Endothelial cell of umbilical vein (primary cell): ENCODE data around the gene SOX15. TPM values are rescaled to one million over a fixed set of nuclear protein-coding genes. Genes with fewer than 3 reads are reported as not detected.
A peak's percentile ranks its signal among the peaks of the same experiment; 100 is the strongest.

ENCODE experiments used
- BruUV-seq: library from RNA; stranded (reverse); fragments of 400-500 nt; replicated peaks from 2 replicates; lab custom pipeline; 2021; lab: Mats Ljungman, UMichigan
- CTCF ChIA-PET: fragments of 300-600, 350-600 bp; sonication (Branson Sonifier 250); formaldehyde crosslinking; loops from one replicate; lab custom pipeline; 2021; ENCODE audit warnings: antibody characterized with exemption, inconsistent platforms; lab: Charles Lee
- POLR2A ChIA-PET: fragments of 300-600, 350-600 bp; sonication (Branson Sonifier 250); formaldehyde crosslinking; loops from one replicate; lab custom pipeline; 2021; ENCODE audit warnings: antibody characterized with exemption, inconsistent platforms; lab: Charles Lee
- DNase-seq: peaks from one replicate; pipeline ENCODE4 v3.0.0-alpha.2; 2011; ENCODE audit warnings: low read depth, low spot score
- FAIRE-seq: peaks from 2 replicates; lab custom pipeline; 2011; peaks lifted over from hg19 to GRCh38; lab: Jason Lieb, UNC
- H2AFZ ChIP-seq: 2 replicates; pipeline ENCODE4 v1.6.0; 2012; ENCODE audit warnings: low read depth, low read length, control low read depth, inconsistent platforms
- H3K27ac ChIP-seq: 2 replicates; pipeline ENCODE4 v1.5.1; 2011; ENCODE audit warnings: low read depth, mild to moderate bottlenecking, control low read depth, low read length, moderate library complexity; ENCODE audit not compliant: insufficient read depth
- H3K27me3 ChIP-seq, 2 experiments: 2 replicates each; pipeline versions ENCODE4 v1.6.0 to v1.6.1; 2011; ENCODE audit warnings: low read length in 2 of 2, mixed read lengths in 1 of 2; ENCODE audit not compliant: control insufficient read depth in 2 of 2, insufficient read depth in 2 of 2
- H3K36me3 ChIP-seq, 2 experiments: 2 replicates in 1 of 2; 3 replicates in 1 of 2; pipeline ENCODE4 v1.5.1; 2011; ENCODE audit warnings: low read length in 2 of 2, mild to moderate bottlenecking in 1 of 2, moderate library complexity in 1 of 2; ENCODE audit not compliant: control insufficient read depth in 2 of 2, insufficient read depth in 2 of 2; ENCODE audit errors: extremely low read depth in 1 of 2
- H3K4me1 ChIP-seq: 3 replicates; pipeline ENCODE4 v1.5.1; 2011; ENCODE audit warnings: mild to moderate bottlenecking, low read length; ENCODE audit not compliant: control insufficient read depth, insufficient read depth; ENCODE audit errors: extremely low read depth
- H3K4me2 ChIP-seq: 2 replicates; pipeline ENCODE4 v1.6.1; 2011; ENCODE audit warnings: low read length, control low read depth, mixed read lengths; ENCODE audit not compliant: insufficient read depth
- H3K4me3 ChIP-seq, 3 experiments: fragments of 200-600 bp in 1 of 3; sonication (generic), shearing (Covaris generic) in 1 of 3; replicated peaks in 1 of 3; 2 replicates each; pipeline ENCODE4 v1.5.1; 2011 to 2016; ENCODE audit warnings: control low read depth in 3 of 3, low read length in 3 of 3, mild to moderate bottlenecking in 2 of 3, inconsistent platforms in 1 of 3, low read depth in 1 of 3, moderate library complexity in 1 of 3; ENCODE audit not compliant: insufficient read depth in 1 of 3
- H3K79me2 ChIP-seq: 2 replicates; pipeline ENCODE4 v1.6.0; 2012; ENCODE audit warnings: low read length, inconsistent platforms; ENCODE audit not compliant: control insufficient read depth, insufficient read depth
- H3K9ac ChIP-seq: replicated peaks from 2 replicates; pipeline ENCODE3; 2011; ENCODE audit warnings: low read length, control low read depth; ENCODE audit not compliant: insufficient read depth; ENCODE audit errors: extremely low read depth
- H3K9me1 ChIP-seq: replicated peaks from 3 replicates; pipeline ENCODE4 v1.6.0; 2011; ENCODE audit warnings: mild to moderate bottlenecking, low read length; ENCODE audit not compliant: control insufficient read depth, insufficient read depth; ENCODE audit errors: extremely low read depth
- H3K9me3 ChIP-seq: replicated peaks from 2 replicates; pipeline ENCODE4 v1.5.1; 2012; ENCODE audit warnings: low read length, inconsistent platforms; ENCODE audit not compliant: control insufficient read depth, insufficient read depth
- H4K20me1 ChIP-seq: replicated peaks from 2 replicates; pipeline ENCODE3; 2011; ENCODE audit warnings: mild to moderate bottlenecking, low read length; ENCODE audit not compliant: control insufficient read depth, insufficient read depth; ENCODE audit errors: extremely low read depth
- FOS ChIP-seq: IDR thresholded peaks from 2 replicates; pipeline ENCODE4 v1.6.1; 2011; ENCODE audit warnings: mild to moderate bottlenecking, low read length, moderate library complexity, borderline replicate concordance; ENCODE audit not compliant: insufficient read depth
- MYC ChIP-seq: IDR thresholded peaks from one replicate; pipeline ENCODE4 v1.6.1; 2011; ENCODE audit warnings: mild to moderate bottlenecking, low read depth, low read length
- POLR2A ChIP-seq: IDR thresholded peaks from 2 replicates; pipeline ENCODE4 v1.6.1; 2012; ENCODE audit warnings: low read depth, mild to moderate bottlenecking, control low read depth, low read length
- POLR2AphosphoS5 ChIP-seq: IDR thresholded peaks from 2 replicates; pipeline ENCODE4 v1.6.1; 2012; ENCODE audit warnings: low read depth, mild to moderate bottlenecking, control low read depth, low read length, moderate library complexity; ENCODE audit not compliant: insufficient read depth
- dilution Hi-C: fragments of 300-500 bp; cut with MboI; formaldehyde crosslinking; loops from one replicate; pipeline ENCODE4 v1.15.0; 2019; ENCODE audit warnings: low sequenced_read_pairs; ENCODE audit not compliant: extremely low pct_ligation_motif_present
- intact Hi-C: fragments of 100-400 bp; cut with micrococcal nuclease; formaldehyde crosslinking; loops from one replicate; pipeline ENCODE4 v1.10.0; 2022
- polyA plus RNA-seq, 4 experiments: library from polyadenylated mRNA; depleted of rRNA in 3 of 4; stranded (reverse) in 3 of 4; unstranded in 1 of 4; fragments of >200 nt; gene quantifications; 2 replicates each; pipeline versions ENCODE4 v1.2.1 to v1.2.3, GENCODE V29; 2011 to 2012; ENCODE audit warnings: missing spikeins in 1 of 4
- total RNA-seq: library from RNA; stranded (reverse); gene quantifications from 2 replicates; pipeline ENCODE4 v1.2.3, GENCODE V29; 2021
- TF ChIP-seq, protein P1 (sequence below): IDR thresholded peaks from 2 replicates; pipeline ENCODE4 v1.6.1; 2011; ENCODE audit not compliant: insufficient read depth, insufficient read length
- TF ChIP-seq, protein P2 (sequence below), 2 donors: IDR thresholded peaks; 1 replicate in 1 of 2; 2 replicates in 1 of 2; pipeline ENCODE4 v1.5.1; 2011; ENCODE audit warnings: low read length in 2 of 2, mild to moderate bottlenecking in 2 of 2, moderate library complexity in 2 of 2, control low read depth in 1 of 2, inconsistent platforms in 1 of 2, low read depth in 1 of 2; ENCODE audit not compliant: insufficient read depth in 1 of 2; ENCODE audit errors: extremely low read depth in 1 of 2

The SOX15 gene
- total and polyA plus RNA-seq, 2 donors (not counting 3 experiments of a cell fraction or from before 2014, with no cell fraction given), result 0.26 to 0.46 TPM

DNA sequence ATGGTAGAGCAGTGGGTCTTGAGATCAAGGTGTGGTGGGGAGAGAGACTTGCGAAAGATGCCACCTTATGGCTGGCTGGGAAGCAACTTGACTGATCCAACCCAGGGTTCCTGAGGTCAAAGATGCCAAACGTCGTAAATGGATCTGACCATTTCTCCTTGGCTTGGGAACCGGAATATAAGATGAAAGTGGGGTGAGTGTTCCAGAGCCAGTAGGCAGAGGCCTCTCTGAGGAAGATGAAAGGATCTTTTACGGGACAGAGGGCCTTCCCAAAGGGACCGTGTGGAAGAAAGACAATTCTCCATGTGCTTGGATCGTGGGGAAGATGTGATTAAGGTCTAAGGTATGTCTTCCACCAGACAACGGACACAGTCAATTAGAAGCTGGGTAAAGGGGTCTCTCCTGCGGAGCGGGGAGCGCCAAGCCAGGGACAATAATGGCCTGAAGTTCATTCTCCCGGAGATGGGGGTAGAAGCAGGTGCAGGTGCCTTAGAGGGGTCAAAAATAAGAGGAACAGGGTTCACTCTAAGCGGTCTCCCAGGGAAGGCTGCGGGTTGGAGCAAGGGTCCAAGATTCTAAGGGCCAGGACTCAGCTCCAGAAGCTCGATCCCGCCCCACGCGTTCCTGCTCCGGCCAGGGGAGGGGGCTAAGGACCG, 24.0 kb upstream of the SOX15 start:
- DNase-seq, result peak; percentile 21
- intact Hi-C loops, result loop anchor here (2.0 to 10.0 kb wide), 3 partner anchors 25 to 231 kb away; partner anchors contain the start of gene SENP3
- POLR2A ChIA-PET, result interaction anchor here (2.3 kb wide), 1 partner anchor 13 kb away, joined by 8 read pairs; the partner anchor contains the start of gene SAT2
- CTCF ChIA-PET, result interaction anchor here (1.2 to 2.0 kb wide), 3 partner anchors 14 to 74 kb away, joined by 4 to 11 read pairs (median 5); partner anchors contain the start of genes MPDU1, SAT2 and TP53
- Histone ChIP-seq H3K36me3 (no peaks in the 10 kb centered on the region), H3K27me3 (no peaks in the 10 kb centered on the region), H2AFZ (peak overlapping the region; percentile 9), H3K9me1 (no peaks in the 10 kb centered on the region), H4K20me1 (peaks cover 3% of the 10 kb centered on the region), H3K27ac (peak overlapping the region; percentile 56), H3K4me1 (peaks cover 24% of the 10 kb centered on the region), H3K4me3 (peak overlapping the region; percentile 55 to 97 (median 73)), H3K9ac (peak overlapping the region; percentile 90), H3K4me2 (peak overlapping the region; percentile 99), H3K9me3 (no peaks in the 10 kb centered on the region), H3K79me2 (peaks cover 49% of the 10 kb centered on the region)
- TSS peak; percentile 40 for BruUV-seq
- TF ChIP-seq, protein P1, sequence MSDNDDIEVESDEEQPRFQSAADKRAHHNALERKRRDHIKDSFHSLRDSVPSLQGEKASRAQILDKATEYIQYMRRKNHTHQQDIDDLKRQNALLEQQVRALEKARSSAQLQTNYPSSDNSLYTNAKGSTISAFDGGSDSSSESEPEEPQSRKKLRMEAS, result no peak
- TF ChIP-seq FOS (no peak), MYC (no peak), POLR2A (no peak), POLR2AphosphoS5 (no peak)
- TF ChIP-seq, protein P2, sequence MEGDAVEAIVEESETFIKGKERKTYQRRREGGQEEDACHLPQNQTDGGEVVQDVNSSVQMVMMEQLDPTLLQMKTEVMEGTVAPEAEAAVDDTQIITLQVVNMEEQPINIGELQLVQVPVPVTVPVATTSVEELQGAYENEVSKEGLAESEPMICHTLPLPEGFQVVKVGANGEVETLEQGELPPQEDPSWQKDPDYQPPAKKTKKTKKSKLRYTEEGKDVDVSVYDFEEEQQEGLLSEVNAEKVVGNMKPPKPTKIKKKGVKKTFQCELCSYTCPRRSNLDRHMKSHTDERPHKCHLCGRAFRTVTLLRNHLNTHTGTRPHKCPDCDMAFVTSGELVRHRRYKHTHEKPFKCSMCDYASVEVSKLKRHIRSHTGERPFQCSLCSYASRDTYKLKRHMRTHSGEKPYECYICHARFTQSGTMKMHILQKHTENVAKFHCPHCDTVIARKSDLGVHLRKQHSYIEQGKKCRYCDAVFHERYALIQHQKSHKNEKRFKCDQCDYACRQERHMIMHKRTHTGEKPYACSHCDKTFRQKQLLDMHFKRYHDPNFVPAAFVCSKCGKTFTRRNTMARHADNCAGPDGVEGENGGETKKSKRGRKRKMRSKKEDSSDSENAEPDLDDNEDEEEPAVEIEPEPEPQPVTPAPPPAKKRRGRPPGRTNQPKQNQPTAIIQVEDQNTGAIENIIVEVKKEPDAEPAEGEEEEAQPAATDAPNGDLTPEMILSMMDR (IDR thresholded peaks at IDR 0.05; ENCODE audit: extremely low read depth in 1 of 2, insufficient read depth in 1 of 2, low read depth in 1 of 2, low read length in 2 of 2), result peak in 1 of 2 donors; percentile 19
- dilution Hi-C loops, result no loop called here
- no peak for FAIRE-seq
